H9 (cell line): ENCODE measurements around the gene RGSL1. TPM values are rescaled to one million over a fixed set of nuclear protein-coding genes. Genes with fewer than 3 reads are reported as not detected.
A peak's percentile ranks its signal among the peaks of the same experiment; 100 is the strongest.
"Not testable (repeated sequence)": the region's sequence is repeated elsewhere in the genome, so short reads cannot be mapped to it uniquely, and the experiment has no call there.

ENCODE experiments used
- DNase-seq: peaks from one replicate; pipeline ENCODE4 v3.0.0-alpha.2; 2017
- H2AFZ ChIP-seq: one replicate; pipeline ENCODE4 v1.6.1; 2013; ENCODE audit warnings: mild to moderate bottlenecking, low read length, control low read depth, moderate library complexity
- H2AK5ac ChIP-seq: 2 replicates; pipeline ENCODE4 v1.6.1; 2013; ENCODE audit warnings: low read length, control low read depth, mixed read lengths; ENCODE audit not compliant: insufficient read length
- H2BK120ac ChIP-seq: one replicate; pipeline ENCODE4 v1.6.1; 2013; ENCODE audit warnings: low read depth, mild to moderate bottlenecking, low read length, control low read depth, inconsistent platforms; ENCODE audit not compliant: poor library complexity, severe bottlenecking
- H2BK12ac ChIP-seq: 2 replicates; pipeline ENCODE4 v1.6.1; 2013; ENCODE audit warnings: low read length, control low read depth, mixed read lengths, low read depth; ENCODE audit not compliant: insufficient read length
- H2BK15ac ChIP-seq: 2 replicates; pipeline ENCODE4 v1.6.1; 2013; ENCODE audit warnings: low read depth, low read length, control low read depth
- H2BK20ac ChIP-seq: one replicate; pipeline ENCODE4 v1.6.1; 2013; ENCODE audit warnings: low read depth, mild to moderate bottlenecking, low read length, control low read depth, inconsistent platforms; ENCODE audit not compliant: poor library complexity, severe bottlenecking
- H2BK5ac ChIP-seq: 2 replicates; pipeline ENCODE4 v1.6.1; 2013; ENCODE audit warnings: low read length, control low read depth, mixed read lengths; ENCODE audit not compliant: insufficient read length
- H3K14ac ChIP-seq: 2 replicates; pipeline ENCODE4 v1.6.1; 2013; ENCODE audit warnings: low read length, control low read depth; ENCODE audit not compliant: insufficient read depth
- H3K18ac ChIP-seq: 2 replicates; pipeline ENCODE4 v1.6.1; 2013; ENCODE audit warnings: low read depth, mild to moderate bottlenecking, mixed read lengths, low read length, control low read depth; ENCODE audit not compliant: insufficient read length
- H3K23ac ChIP-seq: 2 replicates; pipeline ENCODE4 v1.6.1; 2013; ENCODE audit warnings: low read length, control low read depth, mixed read lengths, low read depth; ENCODE audit not compliant: insufficient read length
- H3K23me2 ChIP-seq: 2 replicates; pipeline ENCODE4 v1.6.1; 2013; ENCODE audit warnings: low read depth, mild to moderate bottlenecking, mixed read lengths, low read length, control low read depth; ENCODE audit not compliant: insufficient read length, poor library complexity, severe bottlenecking
- H3K27ac ChIP-seq: 2 replicates; pipeline ENCODE4 v1.5.1; 2013; ENCODE audit warnings: low read length, control low read depth, mixed read lengths, low read depth; ENCODE audit not compliant: insufficient read length
- H3K27me3 ChIP-seq: 2 replicates; pipeline ENCODE4 v1.6.1; 2013; ENCODE audit warnings: low read length, control low read depth, inconsistent platforms; ENCODE audit not compliant: insufficient read depth
- H3K4ac ChIP-seq: 2 replicates; pipeline ENCODE4 v1.6.1; 2013; ENCODE audit warnings: low read depth, mild to moderate bottlenecking, control low read depth, inconsistent platforms, low read length, moderate library complexity
- H3K4me1 ChIP-seq: 2 replicates; pipeline ENCODE4 v1.6.1; 2013; ENCODE audit warnings: low read length, control low read depth, inconsistent platforms; ENCODE audit not compliant: insufficient read depth
- H3K4me2 ChIP-seq: 2 replicates; pipeline ENCODE4 v1.6.1; 2013; ENCODE audit warnings: low read length, control low read depth, mixed read lengths; ENCODE audit not compliant: insufficient read length, insufficient read depth
- H3K56ac ChIP-seq: 2 replicates; pipeline ENCODE4 v1.6.1; 2013; ENCODE audit warnings: low read depth, mild to moderate bottlenecking, mixed read lengths, low read length, control low read depth; ENCODE audit not compliant: insufficient read length
- H3K79me1 ChIP-seq: 2 replicates; pipeline ENCODE4 v1.6.1; 2013; ENCODE audit warnings: low read depth, mild to moderate bottlenecking, moderate library complexity, low read length, control low read depth, inconsistent platforms; ENCODE audit not compliant: insufficient read depth, poor library complexity, severe bottlenecking
- H3K79me2 ChIP-seq: 2 replicates; pipeline ENCODE4 v1.6.1; 2013; ENCODE audit warnings: low read length, control low read depth, inconsistent platforms; ENCODE audit not compliant: insufficient read depth
- H3K9ac ChIP-seq: 2 replicates; pipeline ENCODE4 v1.6.1; 2013; ENCODE audit warnings: low read length, control low read depth, mixed read lengths; ENCODE audit not compliant: insufficient read length; ENCODE audit errors: extremely low read depth
- H3K9me3 ChIP-seq: one replicate; pipeline ENCODE4 v1.6.1; 2013; ENCODE audit warnings: low read depth, low read length, inconsistent platforms; ENCODE audit not compliant: control insufficient read depth
- H3T11ph ChIP-seq: one replicate; pipeline ENCODE4 v1.6.1; 2013; ENCODE audit warnings: mild to moderate bottlenecking, low read length, control low read depth, inconsistent platforms
- H4K20me1 ChIP-seq: one replicate; pipeline ENCODE4 v1.6.1; 2013; ENCODE audit not compliant: control insufficient read depth, insufficient read length, insufficient read depth
- H4K5ac ChIP-seq: 2 replicates; pipeline ENCODE4 v1.6.1; 2013; ENCODE audit warnings: low read depth, mild to moderate bottlenecking, mixed read lengths, low read length, control low read depth; ENCODE audit not compliant: insufficient read length
- H4K8ac ChIP-seq: replicated peaks from 2 replicates; pipeline ENCODE4 v1.6.1; 2013; ENCODE audit warnings: low read length, control low read depth, mixed read lengths, low read depth; ENCODE audit not compliant: insufficient read length
- H4K91ac ChIP-seq: 2 replicates; pipeline ENCODE4 v1.6.1; 2013; ENCODE audit warnings: low read depth, mild to moderate bottlenecking, moderate library complexity, mixed read lengths, low read length, control low read depth; ENCODE audit not compliant: insufficient read length
- H3K27ac Mint-ChIP-seq, 3 experiments: 2 replicates in 2 of 3; 3 replicates in 1 of 3; pipeline ENCODE4 v1.8.0; 2020 to 2021; ENCODE audit warnings: mixed read lengths in 3 of 3, mild to moderate bottlenecking in 1 of 3, moderate library complexity in 1 of 3
- H3K27me3 Mint-ChIP-seq: 2 replicates; pipeline ENCODE4 v1.8.0; 2021; ENCODE audit warnings: low read depth, mild to moderate bottlenecking, moderate library complexity, mixed read lengths
- H3K36me3 Mint-ChIP-seq, 3 experiments: 2 replicates in 2 of 3; 3 replicates in 1 of 3; pipeline ENCODE4 v1.8.0; 2020 to 2021; ENCODE audit warnings: low read depth in 3 of 3, mixed read lengths in 3 of 3; ENCODE audit not compliant: insufficient read depth in 1 of 3
- H3K4me1 Mint-ChIP-seq, 2 experiments: 2 replicates each; pipeline ENCODE4 v1.8.0; 2020; ENCODE audit warnings: mixed read lengths in 2 of 2
- H3K4me3 Mint-ChIP-seq, 2 experiments: 2 replicates in 1 of 2; 3 replicates in 1 of 2; pipeline ENCODE4 v1.8.0; 2020 to 2021; ENCODE audit warnings: mild to moderate bottlenecking in 2 of 2, mixed read lengths in 2 of 2, moderate library complexity in 1 of 2
- H3K9me3 Mint-ChIP-seq, 2 experiments: 2 replicates in 1 of 2; 3 replicates in 1 of 2; pipeline ENCODE4 v1.8.0; 2020; ENCODE audit warnings: mild to moderate bottlenecking in 2 of 2, mixed read lengths in 2 of 2, moderate library complexity in 1 of 2
- WGBS: extraction: QIAGEN DNeasy Blood & Tissue Kit; methylation state at CpG from one replicate; pipeline ENCODE4 v1.1.7; 2013; ENCODE audit warnings: missing lambda C conversion rate, low lambda C conversion rate, mixed read lengths; ENCODE audit not compliant: insufficient read length; ENCODE audit errors: extremely low coverage; 5-methylcytosine and 5-hydroxymethylcytosine counted together
- total RNA-seq: library from RNA; stranded (reverse); gene quantifications from 2 replicates; pipeline ENCODE4 v1.2.1, GENCODE V29; 2021
- TF ChIP-seq, protein P1 (sequence below): fragments of 200-600 bp; sonication (generic); conservative IDR thresholded peaks from 3 replicates; pipeline ENCODE4 v1.8.0; 2021; ENCODE audit warnings: antibody characterized with exemption, mild to moderate bottlenecking

Gene RGSL1
- total RNA-seq, 1 experiment from 2014 or later: not detected

DNA sequence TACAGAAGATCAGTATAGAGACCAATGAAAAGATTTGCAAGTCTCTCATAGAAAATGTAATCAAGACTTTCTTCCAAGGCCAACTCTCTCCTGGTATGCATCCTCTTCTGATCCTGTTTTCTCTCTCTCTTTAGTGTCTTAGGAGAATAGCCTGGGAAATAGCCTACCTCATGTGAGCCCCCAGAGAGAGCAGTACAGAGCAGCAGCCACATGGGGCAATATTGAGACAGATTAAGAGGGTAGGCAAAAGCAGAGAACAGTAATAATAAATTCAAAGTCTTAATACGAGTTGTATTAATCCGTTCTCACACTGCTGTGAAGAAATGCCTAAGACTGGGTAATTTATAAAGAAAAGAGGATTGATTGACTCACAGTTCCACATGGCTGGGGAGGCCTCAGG is 77.7 kb downstream of the RGSL1 start:
- H3K9ac ChIP-seq: no peak overlapping the region
- no peaks in the 10 kb centered on the region for H4K20me1 ChIP-seq
- Mint-ChIP-seq H3K36me3 (peaks cover 0 to 2% (median 0%) of the 10 kb centered on the region in 3 experiments; a peak in 2 of 7 replicates), H3K4me3 (no peak overlapping the region), H3K4me1 (peaks cover 2 to 7% of the 10 kb centered on the region in 2 experiments; a peak in 1 of 4 replicates), H3K9me3 (peaks cover 6 to 8% of the 10 kb centered on the region in 2 experiments; a peak in 4 of 5 replicates), H3K27ac (no peak overlapping the region), H3K27me3 (peaks cover 3% of the 10 kb centered on the region)
- no peak overlapping the region for H2BK12ac ChIP-seq
- no peaks in the 10 kb centered on the region for H3K79me2 ChIP-seq
- no peak overlapping the region for H2BK15ac ChIP-seq
- H2AK5ac ChIP-seq: no peak overlapping the region
- no peak overlapping the region for H3T11ph ChIP-seq
- H3K9me3 ChIP-seq: no peaks in the 10 kb centered on the region
- no peak overlapping the region for H3K18ac ChIP-seq
- H4K5ac ChIP-seq: no peak overlapping the region
- H3K23ac ChIP-seq: no peak overlapping the region
- no peaks in the 10 kb centered on the region for H3K4me1 ChIP-seq
- H4K91ac ChIP-seq: no peak overlapping the region
- TF ChIP-seq, protein P1, sequence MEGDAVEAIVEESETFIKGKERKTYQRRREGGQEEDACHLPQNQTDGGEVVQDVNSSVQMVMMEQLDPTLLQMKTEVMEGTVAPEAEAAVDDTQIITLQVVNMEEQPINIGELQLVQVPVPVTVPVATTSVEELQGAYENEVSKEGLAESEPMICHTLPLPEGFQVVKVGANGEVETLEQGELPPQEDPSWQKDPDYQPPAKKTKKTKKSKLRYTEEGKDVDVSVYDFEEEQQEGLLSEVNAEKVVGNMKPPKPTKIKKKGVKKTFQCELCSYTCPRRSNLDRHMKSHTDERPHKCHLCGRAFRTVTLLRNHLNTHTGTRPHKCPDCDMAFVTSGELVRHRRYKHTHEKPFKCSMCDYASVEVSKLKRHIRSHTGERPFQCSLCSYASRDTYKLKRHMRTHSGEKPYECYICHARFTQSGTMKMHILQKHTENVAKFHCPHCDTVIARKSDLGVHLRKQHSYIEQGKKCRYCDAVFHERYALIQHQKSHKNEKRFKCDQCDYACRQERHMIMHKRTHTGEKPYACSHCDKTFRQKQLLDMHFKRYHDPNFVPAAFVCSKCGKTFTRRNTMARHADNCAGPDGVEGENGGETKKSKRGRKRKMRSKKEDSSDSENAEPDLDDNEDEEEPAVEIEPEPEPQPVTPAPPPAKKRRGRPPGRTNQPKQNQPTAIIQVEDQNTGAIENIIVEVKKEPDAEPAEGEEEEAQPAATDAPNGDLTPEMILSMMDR: peak; percentile 45
- no peaks in the 10 kb centered on the region for H3K79me1 ChIP-seq
- no peak overlapping the region for H2BK120ac ChIP-seq
- H3K23me2 ChIP-seq: no peaks in the 10 kb centered on the region
- no peak overlapping the region for H4K8ac ChIP-seq
- H3K4ac ChIP-seq: no peak overlapping the region
- no peak overlapping the region for H2BK5ac ChIP-seq
- no peak overlapping the region for H3K27ac ChIP-seq
- no peak overlapping the region for H3K56ac ChIP-seq
- no CpG with 5 or more reads among the region's 2 CpGs for WGBS
- DNase-seq: no peak
- H2BK20ac ChIP-seq: no peak overlapping the region
- H3K4me2 ChIP-seq: no peak overlapping the region
- no peak overlapping the region for H3K14ac ChIP-seq
- no peaks in the 10 kb centered on the region for H3K27me3 ChIP-seq
- no peak overlapping the region for H2AFZ ChIP-seq

DNA sequence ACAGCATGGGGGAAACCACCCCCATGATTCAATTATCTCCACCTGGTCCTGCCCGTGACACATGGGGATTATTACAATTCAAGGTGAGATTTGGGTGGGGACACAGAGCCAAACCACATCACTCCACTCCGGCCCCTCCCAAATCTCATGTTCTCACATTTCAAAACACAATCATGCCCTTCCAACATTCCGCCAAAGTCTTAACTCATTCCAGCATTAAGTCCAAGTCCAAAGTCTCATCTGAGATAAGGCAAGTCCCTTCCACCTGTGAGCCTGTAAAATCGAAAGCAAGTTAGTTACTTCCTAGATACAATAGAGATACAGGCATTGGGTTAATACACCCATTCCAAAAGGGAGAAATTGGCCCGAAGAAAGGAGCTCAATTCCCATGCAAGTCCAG is 78.3 kb downstream of the RGSL1 start:
- H3K14ac ChIP-seq, H3K27ac ChIP-seq, H4K20me1 ChIP-seq, H2BK20ac ChIP-seq, H3K36me3 Mint-ChIP-seq, H4K5ac ChIP-seq, H3K27ac Mint-ChIP-seq, H2BK15ac ChIP-seq, H3K4me2 ChIP-seq, H3K4me3 Mint-ChIP-seq, H4K91ac ChIP-seq, H2BK120ac ChIP-seq, H3K4me1 ChIP-seq, H3K4me1 Mint-ChIP-seq, H3K56ac ChIP-seq, H3K23ac ChIP-seq, H3K9me3 Mint-ChIP-seq, H3K9ac ChIP-seq, H4K8ac ChIP-seq, H2BK5ac ChIP-seq, H3K9me3 ChIP-seq, H3K79me1 ChIP-seq, H3K23me2 ChIP-seq, H3K4ac ChIP-seq, H2AK5ac ChIP-seq, H3K18ac ChIP-seq, H2BK12ac ChIP-seq, H3K79me2 ChIP-seq, DNase-seq, H3K27me3 Mint-ChIP-seq, H2AFZ ChIP-seq, H3K27me3 ChIP-seq, H3T11ph ChIP-seq: not testable (repeated sequence)
- WGBS: no CpG with 5 or more reads among the region's 5 CpGs
